Retinal pigment epithelial cell (primary cell): ENCODE data around the gene RAB29.

Source experiments
- DNase-seq: peaks from one replicate; pipeline ENCODE4 v3.0.0-alpha.2; 2010; ENCODE audit warnings: low read depth
- H3K4me3 ChIP-seq: 2 replicates; pipeline ENCODE4 v1.5.1; 2011; ENCODE audit warnings: mild to moderate bottlenecking, low read length, control low read depth, moderate library complexity
- TF ChIP-seq, protein P1 (sequence below): conservative IDR thresholded peaks from 2 replicates; pipeline ENCODE4 v1.5.1; 2011; ENCODE audit warnings: low read depth, low read length, control low read depth, inconsistent platforms

The RAB29 gene

GRCh38 chr1:205786601-205787000 is 11.3 kb upstream of the RAB29 start:
- TF ChIP-seq, protein P1, sequence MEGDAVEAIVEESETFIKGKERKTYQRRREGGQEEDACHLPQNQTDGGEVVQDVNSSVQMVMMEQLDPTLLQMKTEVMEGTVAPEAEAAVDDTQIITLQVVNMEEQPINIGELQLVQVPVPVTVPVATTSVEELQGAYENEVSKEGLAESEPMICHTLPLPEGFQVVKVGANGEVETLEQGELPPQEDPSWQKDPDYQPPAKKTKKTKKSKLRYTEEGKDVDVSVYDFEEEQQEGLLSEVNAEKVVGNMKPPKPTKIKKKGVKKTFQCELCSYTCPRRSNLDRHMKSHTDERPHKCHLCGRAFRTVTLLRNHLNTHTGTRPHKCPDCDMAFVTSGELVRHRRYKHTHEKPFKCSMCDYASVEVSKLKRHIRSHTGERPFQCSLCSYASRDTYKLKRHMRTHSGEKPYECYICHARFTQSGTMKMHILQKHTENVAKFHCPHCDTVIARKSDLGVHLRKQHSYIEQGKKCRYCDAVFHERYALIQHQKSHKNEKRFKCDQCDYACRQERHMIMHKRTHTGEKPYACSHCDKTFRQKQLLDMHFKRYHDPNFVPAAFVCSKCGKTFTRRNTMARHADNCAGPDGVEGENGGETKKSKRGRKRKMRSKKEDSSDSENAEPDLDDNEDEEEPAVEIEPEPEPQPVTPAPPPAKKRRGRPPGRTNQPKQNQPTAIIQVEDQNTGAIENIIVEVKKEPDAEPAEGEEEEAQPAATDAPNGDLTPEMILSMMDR: no peak
- DNase-seq: no peak
- H3K4me3 ChIP-seq: no peak overlapping the region

- DNase-seq: no peak
- TF ChIP-seq, protein P1: no peak
- H3K4me3 ChIP-seq: no peak overlapping the region
These were observed 10.2 kb upstream of the RAB29 start for GRCh38 chr1:205785446-205785845.

GRCh38 chr1:205783904-205784303 is 8.6 kb upstream of the RAB29 start:
- TF ChIP-seq, protein P1: no peak
- H3K4me3 ChIP-seq: no peak overlapping the region
- DNase-seq: no peak

DNA sequence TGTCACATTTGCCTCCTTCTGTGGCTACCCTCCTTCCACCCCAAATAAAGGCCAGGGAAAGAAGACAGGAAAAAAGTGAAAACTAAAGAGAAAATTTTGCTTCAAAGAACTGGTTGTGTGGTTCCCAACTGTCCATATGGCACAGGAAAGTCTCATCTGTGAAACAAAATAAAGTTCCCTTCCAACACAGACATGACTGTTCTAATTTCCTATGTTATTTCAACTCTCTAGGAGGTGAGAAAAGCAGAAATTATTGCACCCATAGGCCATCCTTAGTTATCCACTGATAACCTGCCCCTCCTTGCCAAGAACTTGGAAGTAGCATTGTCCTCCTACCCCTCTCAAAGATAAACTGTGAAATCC is 8.1 kb upstream of the RAB29 start:
- TF ChIP-seq, protein P1: no peak
- H3K4me3 ChIP-seq: no peak overlapping the region

DNA sequence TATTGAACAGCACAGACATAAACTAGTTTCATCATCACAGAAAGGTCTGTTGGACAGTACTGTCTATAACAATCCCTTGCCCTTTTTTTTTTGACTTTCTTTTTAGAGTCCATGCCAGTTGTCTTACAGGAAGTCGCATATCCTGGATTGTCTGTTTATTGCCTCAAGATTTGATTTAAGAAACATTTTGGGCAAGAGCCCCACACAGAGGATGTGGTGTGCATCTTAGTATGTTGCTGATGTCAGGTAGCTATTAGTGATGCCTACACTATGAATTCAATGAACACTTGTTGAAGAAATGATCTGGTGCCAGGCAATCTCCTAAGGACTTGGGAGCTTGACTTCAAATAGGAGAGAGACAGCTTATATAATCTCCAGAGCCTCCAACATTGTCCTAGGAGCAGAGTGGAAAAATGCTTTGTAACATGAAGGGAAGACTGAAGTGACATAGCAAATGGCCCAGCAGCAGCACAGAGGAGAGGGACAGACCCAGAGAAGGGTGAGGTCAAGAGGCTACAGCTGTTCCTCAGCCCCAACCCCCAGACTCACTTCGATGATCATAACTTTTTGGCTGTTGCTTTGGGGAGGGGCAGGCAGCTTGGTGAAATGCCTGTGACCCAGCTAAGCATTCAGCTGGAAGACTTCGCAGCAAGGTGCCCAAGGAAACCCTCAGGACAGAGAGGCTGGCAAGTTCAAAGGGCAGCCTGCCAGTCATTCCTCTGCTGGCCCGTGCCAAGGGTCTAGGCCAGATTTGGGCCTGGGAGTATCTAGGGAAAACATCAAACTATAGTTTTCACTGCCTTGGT is 7.5 kb upstream of the RAB29 start:
- no peak for DNase-seq
- TF ChIP-seq, protein P1: no peak
- no peak overlapping the region for H3K4me3 ChIP-seq

More for the DNA sequence above, 8.1 kb upstream of the RAB29 start:
- DNase-seq: no peak

- no peak overlapping the region for H3K4me3 ChIP-seq
- TF ChIP-seq, protein P1: no peak
- no peak for DNase-seq
These were observed 5.1 kb upstream of the RAB29 start for GRCh38 chr1:205780335-205780734.

GRCh38 chr1:205777994-205778393 is 2.7 kb upstream of the RAB29 start:
- TF ChIP-seq, protein P1: no peak
- H3K4me3 ChIP-seq: no peak overlapping the region
- DNase-seq: no peak
